Fibroblast of skin of back (primary cell): ENCODE measurements around the gene TBC1D2.

ENCODE experiments used
- DNase-seq: peaks from one replicate; pipeline ENCODE4 v3.0.0-alpha.2; 2013

The TBC1D2 gene

DNA sequence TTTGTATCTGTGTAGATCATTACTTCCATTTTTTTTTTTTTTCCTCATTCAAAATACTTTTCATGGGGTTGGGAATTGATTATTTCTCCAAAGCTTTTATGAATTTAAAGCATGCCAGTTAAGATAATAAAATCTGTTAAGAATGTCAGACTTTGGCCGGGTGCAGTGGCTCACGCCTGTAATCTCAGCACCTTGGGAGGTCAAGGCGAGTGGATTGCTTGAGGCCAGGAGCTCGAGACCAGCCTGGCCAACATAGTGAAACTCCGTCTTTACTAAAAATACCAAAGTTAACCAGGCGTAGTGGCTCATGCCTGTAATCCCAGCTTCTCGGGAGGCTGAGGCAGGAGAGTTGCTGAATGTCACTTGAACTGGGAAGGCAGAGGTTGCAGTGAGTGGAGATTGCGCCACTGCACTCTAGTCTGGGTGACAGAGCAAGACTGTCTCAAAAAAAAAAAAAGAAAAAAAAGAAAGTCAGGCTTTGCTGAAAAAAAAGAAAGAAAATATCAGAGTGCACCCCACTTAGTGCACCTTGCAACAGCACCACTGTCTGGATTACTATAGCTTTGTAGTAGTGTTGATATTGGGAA is 18.5 kb downstream of the TBC1D2 start:
- no peak for DNase-seq

DNA sequence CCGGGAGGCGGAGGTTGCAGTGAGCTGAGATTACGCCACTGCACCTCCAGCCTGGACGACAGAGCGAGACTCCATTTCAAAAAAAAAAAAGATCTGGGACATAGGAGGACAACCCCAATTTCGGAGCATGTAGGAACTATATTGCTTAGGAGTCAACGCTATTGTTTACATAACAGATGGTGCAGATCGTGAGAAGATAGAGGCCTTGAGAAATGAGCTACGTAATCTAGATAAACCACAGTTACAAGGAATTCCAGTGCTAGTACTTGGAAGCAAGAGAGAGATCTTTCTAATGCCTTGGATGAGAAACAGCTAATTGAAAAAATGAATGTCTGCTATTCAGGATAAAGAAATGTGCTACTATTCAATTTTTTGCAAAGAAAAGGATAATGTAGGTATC is 20.3 kb downstream of the TBC1D2 start:
- no peak for DNase-seq

DNA sequence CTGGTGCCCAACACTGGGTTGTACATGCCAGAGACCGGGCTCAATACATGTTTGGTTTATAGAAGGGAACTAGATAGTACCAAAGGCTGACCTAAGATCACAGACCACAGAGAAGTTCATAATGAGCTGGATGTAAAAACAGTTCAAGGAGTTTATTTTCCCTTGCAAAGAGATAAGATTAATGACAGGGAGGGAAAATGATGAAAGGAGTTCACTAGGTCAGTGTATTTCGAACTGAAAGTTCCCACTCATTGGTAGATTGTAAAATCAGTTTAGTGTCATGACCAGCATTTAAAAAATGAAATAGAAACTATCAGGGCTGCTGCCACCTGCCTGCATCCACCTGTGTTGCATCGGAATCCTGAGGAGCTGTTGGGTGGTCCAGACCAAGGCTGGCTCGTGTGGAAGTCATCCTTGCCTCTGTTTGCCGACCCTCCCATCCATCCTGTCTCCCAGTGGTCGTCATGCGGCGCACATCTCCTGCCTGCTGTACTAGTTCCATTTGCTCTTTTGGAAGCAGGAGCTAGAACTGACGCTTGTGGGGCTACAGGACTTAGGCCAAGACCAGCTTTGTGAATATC is 21.1 kb downstream of the TBC1D2 start:
- no peak for DNase-seq

- no peak for DNase-seq
Observed at GRCh38 chr9:98232926-98233325, 22.5 kb downstream of the TBC1D2 start.

GRCh38 chr9:98231770-98232478 is 23.5 kb downstream of the TBC1D2 start:
- peak; percentile 90 for DNase-seq

DNA sequence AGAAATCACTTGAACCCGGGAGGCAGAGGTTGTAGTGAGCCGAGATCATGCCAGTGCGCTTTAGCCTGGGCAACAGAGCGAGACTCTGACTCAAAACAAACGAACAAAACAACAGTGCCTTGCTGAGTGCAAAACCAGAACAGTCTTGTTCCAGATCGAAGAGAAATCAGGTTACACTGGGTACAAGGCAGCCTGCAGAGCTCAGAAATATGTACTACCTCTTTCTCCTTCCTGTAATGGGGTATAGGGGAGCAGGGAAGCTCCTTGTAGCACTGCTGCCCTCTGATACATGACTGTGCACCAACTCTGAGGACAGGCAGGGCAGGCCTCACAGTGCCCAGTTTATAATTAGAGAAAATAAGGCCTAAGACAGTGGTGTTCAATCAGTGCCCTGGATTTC is 24.7 kb downstream of the TBC1D2 start:
- no peak for DNase-seq

GRCh38 chr9:98230304-98230703 is 25.1 kb downstream of the TBC1D2 start:
- DNase-seq, result no peak

- no peak for DNase-seq
Observed at GRCh38 chr9:98229620-98230019, 25.8 kb downstream of the TBC1D2 start.

GRCh38 chr9:98229090-98229395 is 26.4 kb downstream of the TBC1D2 start:
- DNase-seq, result no peak

DNA sequence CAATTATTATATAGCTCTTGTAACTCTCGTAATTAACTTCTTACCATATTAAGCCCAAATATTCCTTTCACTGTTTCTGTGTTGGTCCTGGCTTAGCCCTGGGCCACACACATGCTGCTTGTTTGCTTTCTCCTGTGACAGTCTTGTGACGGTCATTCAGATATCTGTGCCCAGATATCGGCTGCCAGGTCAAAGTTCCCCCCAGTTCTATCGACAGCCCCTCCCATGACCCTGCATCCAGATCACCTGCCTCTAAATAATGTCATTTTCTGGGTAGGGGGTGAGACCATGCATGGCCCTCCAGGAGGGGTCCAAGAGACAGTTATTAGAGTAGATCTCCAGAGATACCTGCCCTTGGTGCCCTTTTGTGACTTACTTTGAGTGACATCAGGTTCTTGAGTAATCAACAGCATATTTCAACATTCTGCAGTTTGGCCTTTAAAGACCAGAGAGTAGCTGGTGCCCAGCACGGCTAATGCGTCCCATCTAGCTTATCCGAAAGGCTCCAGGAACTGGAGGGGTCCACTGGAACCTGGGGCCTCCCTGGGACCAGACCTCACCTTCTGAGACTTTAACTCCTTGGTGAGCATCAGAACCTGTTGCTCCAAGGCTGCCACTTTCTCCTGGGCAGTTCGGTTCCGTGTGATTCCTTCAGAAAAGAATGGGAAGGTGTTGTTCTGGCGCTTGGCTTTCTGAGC is 26.9 kb downstream of the TBC1D2 start:
- DNase-seq, result no peak

GRCh38 chr9:98227883-98228282 is 27.6 kb downstream of the TBC1D2 start:
- no peak for DNase-seq

- no peak for DNase-seq
Observed at GRCh38 chr9:98226957-98227356, 28.5 kb downstream of the TBC1D2 start.

- no peak for DNase-seq
Observed at GRCh38 chr9:98226516-98226915, 28.9 kb downstream of the TBC1D2 start.

DNA sequence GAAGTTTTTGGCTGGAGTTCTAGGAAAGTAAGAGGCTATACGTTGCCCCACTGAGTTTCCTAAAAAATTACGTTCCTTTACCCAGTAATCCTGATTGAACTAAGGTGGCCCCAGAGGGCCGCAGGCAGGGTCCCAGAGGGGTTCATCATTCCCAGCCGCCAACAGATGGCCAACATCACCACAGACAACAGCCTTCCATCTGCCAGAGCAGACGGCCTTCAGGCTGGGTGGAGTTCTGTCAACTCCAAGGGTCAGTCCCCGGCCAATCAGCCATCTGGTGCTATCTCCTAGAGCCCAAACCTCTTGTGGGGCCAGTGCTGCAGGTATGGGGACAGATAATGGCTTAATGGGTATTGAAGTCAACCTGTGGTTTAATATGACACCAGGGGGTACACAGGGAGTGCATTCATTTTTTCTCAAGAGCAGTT is 30.4 kb downstream of the TBC1D2 start:
- no peak for DNase-seq

GRCh38 chr9:98222885-98223691 is 32.4 kb downstream of the TBC1D2 start:
- peak; percentile 100 for DNase-seq

DNA sequence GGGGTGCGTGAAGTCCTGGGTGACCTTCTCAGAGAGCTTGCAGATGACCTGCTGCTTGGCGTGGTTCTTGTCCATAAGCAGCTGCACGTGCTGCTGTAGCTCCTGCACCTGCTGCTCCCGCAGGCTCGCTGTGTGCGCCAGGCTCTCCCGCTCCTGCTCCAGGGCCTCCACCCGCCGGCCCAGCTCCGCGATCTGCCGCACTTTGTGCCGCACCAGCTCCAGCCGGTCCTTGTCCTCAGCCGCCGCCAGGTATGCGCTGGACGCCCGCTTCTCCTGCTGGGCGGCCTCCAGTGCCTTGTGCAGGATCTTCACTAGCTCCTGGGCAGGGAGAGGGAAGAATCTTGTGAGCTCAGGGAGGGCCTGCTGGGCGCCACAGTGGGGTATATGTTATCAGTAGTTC is 34.5 kb downstream of the TBC1D2 start:
- DNase-seq, result no peak

- DNase-seq, result no peak
Observed at GRCh38 chr9:98219794-98220370, 35.6 kb downstream of the TBC1D2 start.

- no peak for DNase-seq
Observed at GRCh38 chr9:98219364-98219716, 36.1 kb downstream of the TBC1D2 start.

DNA sequence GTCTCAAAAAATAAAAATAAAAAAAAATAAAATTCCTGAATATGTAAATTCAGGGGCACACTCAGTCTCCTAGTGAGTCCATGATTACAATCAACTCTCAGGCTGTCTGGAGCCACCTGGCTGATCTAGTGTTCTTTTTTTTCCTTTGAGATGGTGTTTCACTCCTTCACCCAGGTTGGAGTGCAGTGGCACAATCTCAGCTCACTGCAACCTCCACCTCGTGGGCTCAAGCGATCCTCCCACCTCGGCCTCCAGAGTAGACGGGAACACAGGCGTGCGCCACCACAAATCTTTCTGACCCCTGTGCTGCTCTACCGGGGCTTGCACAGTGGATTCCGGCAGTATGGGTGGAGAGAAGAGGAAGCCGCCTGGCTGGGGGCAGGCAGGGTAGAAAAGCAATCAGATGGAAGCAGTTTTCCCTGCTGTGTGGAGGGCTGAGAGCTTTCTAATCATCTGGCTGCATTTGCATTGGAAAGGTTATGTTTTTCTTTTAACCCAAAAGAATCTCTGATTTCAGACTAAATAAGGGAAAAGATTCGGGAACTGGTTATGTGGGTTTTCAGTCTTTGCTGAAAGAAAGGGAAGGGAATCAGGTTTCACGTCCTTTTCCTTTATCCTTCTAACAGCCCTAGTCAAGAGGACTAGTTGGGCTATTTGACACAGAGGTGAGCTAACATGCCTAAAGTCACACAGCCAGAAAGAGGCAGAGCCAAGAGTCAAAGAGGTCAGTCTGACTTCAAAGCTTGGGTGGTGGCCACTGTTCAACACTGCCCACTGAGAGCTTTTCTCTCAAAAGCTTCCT is 36.7 kb downstream of the TBC1D2 start:
- DNase-seq, result peak; percentile 49

DNA sequence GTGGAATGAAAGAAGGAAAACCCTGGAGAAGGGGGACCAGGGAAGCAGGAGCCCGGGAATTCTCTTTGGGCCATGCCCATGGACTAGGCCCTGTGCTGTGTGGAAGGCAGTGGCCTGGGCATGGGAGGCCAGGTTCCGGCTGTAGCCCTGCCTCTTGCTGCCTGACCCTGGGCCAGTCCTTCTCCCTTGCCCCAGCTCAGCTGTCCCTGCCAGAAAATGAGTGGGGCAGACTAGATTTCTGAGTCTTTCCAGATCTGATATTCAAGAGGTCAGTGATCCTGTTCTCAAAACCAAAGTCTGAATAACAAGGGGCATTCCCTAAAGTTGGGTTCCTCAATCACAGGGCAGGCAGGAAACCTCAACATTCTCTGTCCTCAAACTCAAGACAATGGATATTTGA is 38.2 kb downstream of the TBC1D2 start:
- no peak for DNase-seq

GRCh38 chr9:98216391-98216790 is 39.1 kb downstream of the TBC1D2 start:
- no peak for DNase-seq

DNA sequence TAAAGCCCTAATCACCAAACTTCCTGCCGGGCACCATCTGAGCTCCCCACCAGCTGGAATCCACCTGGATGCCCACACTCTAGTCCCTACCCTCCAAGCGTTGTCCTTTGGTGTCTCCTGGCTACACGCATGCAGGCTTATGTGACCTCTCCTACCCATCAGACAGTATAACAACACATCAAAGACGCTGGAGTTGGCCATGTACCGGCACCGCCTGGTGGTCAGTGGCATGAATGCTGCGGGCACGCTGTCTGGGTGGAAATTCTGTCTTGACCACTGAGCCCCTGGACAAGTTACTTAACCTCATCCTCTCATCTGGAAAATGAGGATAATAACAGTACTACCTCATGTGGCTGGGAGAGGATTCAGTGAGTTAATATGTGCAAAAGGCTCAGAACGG is 39.6 kb downstream of the TBC1D2 start:
- no peak for DNase-seq
